Stimulated activated naive CD4-positive, alpha-beta T cell (primary cell): Measurements from ENCODE around the gene WDR82.

Experiments
- DNase-seq, 6 experiments: peaks; one replicate each; lab custom pipeline; 2025; lab: John Stamatoyannopoulos, UW

The WDR82 gene

GRCh38 chr3:52238193-52238760, 40.2 kb downstream of the WDR82 start:
- DNase-seq: no peak

GRCh38 chr3:52237657-52238172, 40.7 kb downstream of the WDR82 start:
- no peak for DNase-seq

- DNase-seq: no peak
Measured at GRCh38 chr3:52237006-52237656, 41.3 kb downstream of the WDR82 start.

- no peak for DNase-seq
Measured at GRCh38 chr3:52236424-52236886, 42.0 kb downstream of the WDR82 start.

- no peak for DNase-seq
Measured at GRCh38 chr3:52234516-52235447, 43.7 kb downstream of the WDR82 start.

GRCh38 chr3:52233968-52234367, 44.5 kb downstream of the WDR82 start:
- DNase-seq: no peak

- no peak for DNase-seq
Measured at GRCh38 chr3:52233108-52233591, 45.3 kb downstream of the WDR82 start.

GRCh38 chr3:52232279-52233107, 46.0 kb downstream of the WDR82 start:
- DNase-seq: peak in 2 of 6 experiments; percentile 42 to 51

GRCh38 chr3:52231502-52232278, 46.8 kb downstream of the WDR82 start:
- peak; percentile 67 to 91 (median 88) for DNase-seq

- no peak for DNase-seq
Measured at GRCh38 chr3:52230889-52231499, 47.5 kb downstream of the WDR82 start.

GRCh38 chr3:52230461-52230860, 48.0 kb downstream of the WDR82 start:
- no peak for DNase-seq

- DNase-seq: no peak
Measured at GRCh38 chr3:52229656-52230055, 48.8 kb downstream of the WDR82 start.

- no peak for DNase-seq
Measured at GRCh38 chr3:52228751-52229291, 49.6 kb downstream of the WDR82 start.

GRCh38 chr3:52228266-52228665, 50.2 kb downstream of the WDR82 start:
- no peak for DNase-seq

- no peak for DNase-seq
Measured at GRCh38 chr3:52227766-52228165, 50.7 kb downstream of the WDR82 start.

GRCh38 chr3:52227117-52227516, 51.3 kb downstream of the WDR82 start:
- no peak for DNase-seq

- DNase-seq: no peak
Measured at GRCh38 chr3:52226229-52226817, 52.1 kb downstream of the WDR82 start.

- DNase-seq: peak in 1 of 6 experiments; percentile 19
Measured at GRCh38 chr3:52225452-52226228, 52.8 kb downstream of the WDR82 start, which contains the start of gene TLR9. Gene TLR9, minus strand, starts transcription at chr3:52225645. Its CDS starts 116 bp downstream, at chr3:52225529.
